ENCODE measurements around the gene ABCA8. TPM values are rescaled to one million over a fixed set of nuclear protein-coding genes. Genes with fewer than 3 reads are reported as not detected.

The ABCA8 gene
- polyA plus RNA-seq, 1 experiment = 13.8 TPM

GRCh38 chr17:68884888-68885287 lies 70.3 kb downstream of the ABCA8 start:
- Histone ChIP-seq H3K9me3 (ENCODE audit: control insufficient read depth, insufficient read depth, low read length) (peaks cover 9% of the 10 kb centered on the region), H3K4me3 (ENCODE audit: low read depth, low read length) (no peak overlapping the region), H3K27ac (ENCODE audit: low read depth, low read length) (no peak overlapping the region), H3K27me3 (ENCODE audit: control insufficient read depth, insufficient read depth, low read length) (no peaks in the 10 kb centered on the region)
- CTCF ChIA-PET = no interaction called here
- DNase-seq (ENCODE audit: low read depth, low spot score) = no peak
- POLR2A ChIA-PET = no interaction called here
- no peak for TF ChIP-seq CTCF (IDR thresholded peaks at IDR 0.05; ENCODE audit: low read depth, low read length)

GRCh38 chr17:68878226-68878885 lies 76.8 kb downstream of the ABCA8 start:
- no peak for DNase-seq (ENCODE audit: low read depth, low spot score)
- CTCF ChIA-PET = no interaction called here
- H3K9me3 ChIP-seq (ENCODE audit: control insufficient read depth, insufficient read depth, low read length) = peaks cover 15% of the 10 kb centered on the region
- H3K27me3 ChIP-seq (ENCODE audit: control insufficient read depth, insufficient read depth, low read length) = no peaks in the 10 kb centered on the region
- no peak overlapping the region for H3K27ac ChIP-seq (ENCODE audit: low read depth, low read length)
- no peak for TF ChIP-seq CTCF (IDR thresholded peaks at IDR 0.05; ENCODE audit: low read depth, low read length)
- POLR2A ChIA-PET = no interaction called here
- H3K4me3 ChIP-seq (ENCODE audit: low read depth, low read length) = no peak overlapping the region

- CTCF ChIA-PET = interaction anchor here (0.6 kb wide), 1 partner anchor 402 kb away, joined by 4 read pairs; no protein-coding TSS in a partner anchor
- TF ChIP-seq CTCF (IDR thresholded peaks at IDR 0.05; ENCODE audit: low read depth, low read length) = no peak
- Histone ChIP-seq H3K4me3 (ENCODE audit: low read depth, low read length) (no peak overlapping the region), H3K9me3 (ENCODE audit: control insufficient read depth, insufficient read depth, low read length) (no peaks in the 10 kb centered on the region), H3K27ac (ENCODE audit: low read depth, low read length) (no peak overlapping the region), H3K27me3 (ENCODE audit: control insufficient read depth, insufficient read depth, low read length) (no peaks in the 10 kb centered on the region)
- POLR2A ChIA-PET = no interaction called here
- no peak for DNase-seq (ENCODE audit: low read depth, low spot score)
These were observed 83.7 kb downstream of the ABCA8 start for GRCh38 chr17:68871447-68871846.

- no peak for TF ChIP-seq CTCF (IDR thresholded peaks at IDR 0.05; ENCODE audit: low read depth, low read length)
- ChIA-PET CTCF (no interaction called here), POLR2A (no interaction called here)
- H3K27ac ChIP-seq (ENCODE audit: low read depth, low read length) = no peak overlapping the region
- H3K9me3 ChIP-seq (ENCODE audit: control insufficient read depth, insufficient read depth, low read length) = no peaks in the 10 kb centered on the region
- H3K4me3 ChIP-seq (ENCODE audit: low read depth, low read length) = no peak overlapping the region
- no peak for DNase-seq (ENCODE audit: low read depth, low spot score)
- no peaks in the 10 kb centered on the region for H3K27me3 ChIP-seq (ENCODE audit: control insufficient read depth, insufficient read depth, low read length)
These were observed 84.2 kb downstream of the ABCA8 start for GRCh38 chr17:68870976-68871375.

- ChIA-PET POLR2A (no interaction called here), CTCF (interaction anchor here (0.5 kb wide), 1 partner anchor 366 kb away, joined by 9 read pairs; no protein-coding TSS in a partner anchor)
- no peak for TF ChIP-seq CTCF (IDR thresholded peaks at IDR 0.05; ENCODE audit: low read depth, low read length)
- no peak for DNase-seq (ENCODE audit: low read depth, low spot score)
- no peak overlapping the region for H3K4me3 ChIP-seq (ENCODE audit: low read depth, low read length)
- no peaks in the 10 kb centered on the region for H3K9me3 ChIP-seq (ENCODE audit: control insufficient read depth, insufficient read depth, low read length)
- H3K27me3 ChIP-seq (ENCODE audit: control insufficient read depth, insufficient read depth, low read length) = no peaks in the 10 kb centered on the region
- H3K27ac ChIP-seq (ENCODE audit: low read depth, low read length) = no peak overlapping the region
These were observed 84.9 kb downstream of the ABCA8 start for GRCh38 chr17:68870161-68870826.

Data from AG04450 (cell line).